ENCODE data around the gene ZNF471. TPM values are rescaled to one million over a fixed set of nuclear protein-coding genes. Genes with fewer than 3 reads are reported as not detected.
A peak's percentile ranks its signal among the peaks of the same experiment; 100 is the strongest.

Gene ZNF471
- total and polyA plus RNA-seq, 2 experiments from 2014 or later = 0.63 to 1.1 TPM

DNA sequence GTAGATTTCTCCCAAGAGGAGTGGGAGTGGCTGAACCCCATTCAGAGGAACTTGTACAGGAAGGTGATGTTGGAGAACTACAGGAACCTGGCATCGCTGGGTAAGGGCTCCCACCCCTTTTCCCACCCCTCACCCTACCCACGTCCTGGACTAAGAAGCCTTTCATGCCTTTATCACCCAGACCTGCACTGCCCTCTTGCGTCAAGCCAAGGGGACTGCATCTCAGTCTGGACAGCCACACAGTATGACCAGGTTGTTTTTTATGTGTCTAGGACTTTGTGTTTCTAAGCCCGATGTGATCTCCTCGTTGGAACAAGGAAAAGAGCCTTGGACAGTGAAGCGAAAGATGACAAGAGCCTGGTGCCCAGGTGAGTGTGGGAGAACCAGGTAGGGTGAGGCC is 39.9 kb downstream of the ZNF471 start:
- Histone ChIP-seq H4K20me1 (replicated peaks; ENCODE audit: insufficient read depth) (no peaks in the 10 kb centered on the region), H3F3A (replicated peaks; ENCODE audit: low read depth) (no peaks in the 10 kb centered on the region), H3K27ac (ENCODE audit: low read depth) (no peak overlapping the region), H3K27me3 (ENCODE audit: insufficient read depth) (no peaks in the 10 kb centered on the region), H3K4me1 (ENCODE audit: insufficient read depth) (no peaks in the 10 kb centered on the region), H2AFZ (no peak overlapping the region), H3K4me3 (no peak overlapping the region), H3K79me2 (replicated peaks; ENCODE audit: insufficient read depth) (no peaks in the 10 kb centered on the region), H3K9me2 (ENCODE audit: insufficient read depth) (no peaks in the 10 kb centered on the region), H3K36me3 (ENCODE audit: insufficient read depth) (peaks cover 7% of the 10 kb centered on the region), H3K4me2 (no peak overlapping the region)
- Mint-ChIP-seq H3K36me3 (ENCODE audit: low read depth) (peaks cover 75% of the 10 kb centered on the region), H3K4me1 (no peaks in the 10 kb centered on the region), H3K27ac (no peak overlapping the region), H3K4me3 (no peak overlapping the region), H3K9me3 (peaks cover 70% of the 10 kb centered on the region), H3K27me3 (ENCODE audit: insufficient read depth, low read depth, poor library complexity) (peaks cover 2% of the 10 kb centered on the region)
- DNase-seq (ENCODE audit: low spot score) = peak; percentile 77
- no peak for TF ChIP-seq NANOG (IDR thresholded peaks at IDR 0.05; ENCODE audit: borderline replicate concordance)
- TF ChIP-seq, protein P1, sequence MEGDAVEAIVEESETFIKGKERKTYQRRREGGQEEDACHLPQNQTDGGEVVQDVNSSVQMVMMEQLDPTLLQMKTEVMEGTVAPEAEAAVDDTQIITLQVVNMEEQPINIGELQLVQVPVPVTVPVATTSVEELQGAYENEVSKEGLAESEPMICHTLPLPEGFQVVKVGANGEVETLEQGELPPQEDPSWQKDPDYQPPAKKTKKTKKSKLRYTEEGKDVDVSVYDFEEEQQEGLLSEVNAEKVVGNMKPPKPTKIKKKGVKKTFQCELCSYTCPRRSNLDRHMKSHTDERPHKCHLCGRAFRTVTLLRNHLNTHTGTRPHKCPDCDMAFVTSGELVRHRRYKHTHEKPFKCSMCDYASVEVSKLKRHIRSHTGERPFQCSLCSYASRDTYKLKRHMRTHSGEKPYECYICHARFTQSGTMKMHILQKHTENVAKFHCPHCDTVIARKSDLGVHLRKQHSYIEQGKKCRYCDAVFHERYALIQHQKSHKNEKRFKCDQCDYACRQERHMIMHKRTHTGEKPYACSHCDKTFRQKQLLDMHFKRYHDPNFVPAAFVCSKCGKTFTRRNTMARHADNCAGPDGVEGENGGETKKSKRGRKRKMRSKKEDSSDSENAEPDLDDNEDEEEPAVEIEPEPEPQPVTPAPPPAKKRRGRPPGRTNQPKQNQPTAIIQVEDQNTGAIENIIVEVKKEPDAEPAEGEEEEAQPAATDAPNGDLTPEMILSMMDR (conservative IDR thresholded peaks at IDR 0.05; ENCODE audit: low read depth in 2 of 2) = peak; percentile 76 to 88
- TF ChIP-seq, protein P2, sequence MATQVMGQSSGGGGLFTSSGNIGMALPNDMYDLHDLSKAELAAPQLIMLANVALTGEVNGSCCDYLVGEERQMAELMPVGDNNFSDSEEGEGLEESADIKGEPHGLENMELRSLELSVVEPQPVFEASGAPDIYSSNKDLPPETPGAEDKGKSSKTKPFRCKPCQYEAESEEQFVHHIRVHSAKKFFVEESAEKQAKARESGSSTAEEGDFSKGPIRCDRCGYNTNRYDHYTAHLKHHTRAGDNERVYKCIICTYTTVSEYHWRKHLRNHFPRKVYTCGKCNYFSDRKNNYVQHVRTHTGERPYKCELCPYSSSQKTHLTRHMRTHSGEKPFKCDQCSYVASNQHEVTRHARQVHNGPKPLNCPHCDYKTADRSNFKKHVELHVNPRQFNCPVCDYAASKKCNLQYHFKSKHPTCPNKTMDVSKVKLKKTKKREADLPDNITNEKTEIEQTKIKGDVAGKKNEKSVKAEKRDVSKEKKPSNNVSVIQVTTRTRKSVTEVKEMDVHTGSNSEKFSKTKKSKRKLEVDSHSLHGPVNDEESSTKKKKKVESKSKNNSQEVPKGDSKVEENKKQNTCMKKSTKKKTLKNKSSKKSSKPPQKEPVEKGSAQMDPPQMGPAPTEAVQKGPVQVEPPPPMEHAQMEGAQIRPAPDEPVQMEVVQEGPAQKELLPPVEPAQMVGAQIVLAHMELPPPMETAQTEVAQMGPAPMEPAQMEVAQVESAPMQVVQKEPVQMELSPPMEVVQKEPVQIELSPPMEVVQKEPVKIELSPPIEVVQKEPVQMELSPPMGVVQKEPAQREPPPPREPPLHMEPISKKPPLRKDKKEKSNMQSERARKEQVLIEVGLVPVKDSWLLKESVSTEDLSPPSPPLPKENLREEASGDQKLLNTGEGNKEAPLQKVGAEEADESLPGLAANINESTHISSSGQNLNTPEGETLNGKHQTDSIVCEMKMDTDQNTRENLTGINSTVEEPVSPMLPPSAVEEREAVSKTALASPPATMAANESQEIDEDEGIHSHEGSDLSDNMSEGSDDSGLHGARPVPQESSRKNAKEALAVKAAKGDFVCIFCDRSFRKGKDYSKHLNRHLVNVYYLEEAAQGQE (IDR thresholded peaks at IDR 0.05; ENCODE audit: unreplicated experiment) = no peak
- ATAC-seq = peak; percentile 67

- Histone ChIP-seq H3K27me3 (ENCODE audit: insufficient read depth) (no peaks in the 10 kb centered on the region), H3F3A (replicated peaks; ENCODE audit: low read depth) (no peaks in the 10 kb centered on the region), H3K4me3 (no peak overlapping the region), H3K79me2 (replicated peaks; ENCODE audit: insufficient read depth) (no peaks in the 10 kb centered on the region), H3K4me2 (no peak overlapping the region), H3K9me2 (ENCODE audit: insufficient read depth) (0 out of 2 replicates have a peak, but pooled peaks cover 4% of the 10 kb centered on the region), H4K20me1 (replicated peaks; ENCODE audit: insufficient read depth) (no peaks in the 10 kb centered on the region), H3K27ac (ENCODE audit: low read depth) (no peak overlapping the region), H2AFZ (no peak overlapping the region), H3K4me1 (ENCODE audit: insufficient read depth) (0 out of 2 replicates have a peak, but pooled peaks cover 3% of the 10 kb centered on the region), H3K36me3 (ENCODE audit: insufficient read depth) (peaks cover 31% of the 10 kb centered on the region)
- no peak overlapping the region for H3K27ac Mint-ChIP-seq
- DNase-seq (ENCODE audit: low spot score) (no peak), ATAC-seq (no peak)
- H3K9me3 Mint-ChIP-seq = peaks cover 81% of the 10 kb centered on the region
- H3K27me3 Mint-ChIP-seq (ENCODE audit: insufficient read depth, low read depth, poor library complexity) = no peaks in the 10 kb centered on the region
- H3K4me3 Mint-ChIP-seq = no peak overlapping the region
- H3K36me3 Mint-ChIP-seq (ENCODE audit: low read depth) = peaks cover 69% of the 10 kb centered on the region
- H3K4me1 Mint-ChIP-seq = no peaks in the 10 kb centered on the region
- TF ChIP-seq ZNF331 (CRISPR knock-in tag; IDR thresholded peaks at IDR 0.05; ENCODE audit: low read depth) (no peak), STAT1 (IDR thresholded peaks at IDR 0.05; ENCODE audit: unreplicated experiment) (no peak)
- TF ChIP-seq, protein P2 (IDR thresholded peaks at IDR 0.05; ENCODE audit: unreplicated experiment) = no peak
These were observed 46.7 kb downstream of the ZNF471 start for GRCh38 chr19:56554272-56554869.

All from GM23338 (cell line).